GM18498 (cell line): ENCODE data around the gene ALG14.

Source experiments
- ATAC-seq: cut with Tn5 transposase; IDR thresholded peaks from one replicate; pipeline ENCODE4 v1.9.1; 2021; ENCODE audit warnings: mild to moderate bottlenecking, moderate library complexity; ENCODE audit not compliant: unreplicated experiment

The ALG14 gene

GRCh38 chr1:94934551-94934950, 138.2 kb downstream of the ALG14 start:
- ATAC-seq = no peak

DNA sequence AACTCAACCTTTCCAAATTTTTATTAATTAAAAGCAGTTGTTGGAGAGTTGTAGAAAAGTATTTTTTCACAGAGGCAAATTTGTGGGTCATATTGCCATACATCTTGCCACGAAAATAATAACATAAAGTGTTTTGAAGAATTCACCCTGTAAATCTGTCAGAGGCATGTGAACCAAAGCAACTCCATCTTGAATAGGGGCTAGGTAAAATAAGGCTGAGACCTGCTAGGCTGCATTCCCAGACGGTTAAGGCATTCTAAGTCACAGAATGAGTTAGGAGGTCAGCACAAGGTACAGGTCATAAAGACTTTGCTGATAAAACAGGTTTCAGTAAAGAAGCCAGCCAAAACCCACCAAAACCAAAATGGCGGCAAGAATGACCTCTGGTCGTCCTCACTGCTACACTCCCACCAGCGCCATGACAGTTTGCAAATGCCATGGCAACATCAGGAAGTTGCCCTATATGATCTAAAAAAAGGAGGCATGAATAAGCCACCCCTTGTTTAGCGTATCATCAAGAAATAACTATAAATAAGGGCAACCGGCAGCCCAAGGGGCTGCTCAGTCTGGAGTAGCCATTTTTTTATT, 141.4 kb downstream of the ALG14 start:
- no peak for ATAC-seq

- ATAC-seq = no peak
Measured at GRCh38 chr1:94929351-94930217, 143.2 kb downstream of the ALG14 start.

DNA sequence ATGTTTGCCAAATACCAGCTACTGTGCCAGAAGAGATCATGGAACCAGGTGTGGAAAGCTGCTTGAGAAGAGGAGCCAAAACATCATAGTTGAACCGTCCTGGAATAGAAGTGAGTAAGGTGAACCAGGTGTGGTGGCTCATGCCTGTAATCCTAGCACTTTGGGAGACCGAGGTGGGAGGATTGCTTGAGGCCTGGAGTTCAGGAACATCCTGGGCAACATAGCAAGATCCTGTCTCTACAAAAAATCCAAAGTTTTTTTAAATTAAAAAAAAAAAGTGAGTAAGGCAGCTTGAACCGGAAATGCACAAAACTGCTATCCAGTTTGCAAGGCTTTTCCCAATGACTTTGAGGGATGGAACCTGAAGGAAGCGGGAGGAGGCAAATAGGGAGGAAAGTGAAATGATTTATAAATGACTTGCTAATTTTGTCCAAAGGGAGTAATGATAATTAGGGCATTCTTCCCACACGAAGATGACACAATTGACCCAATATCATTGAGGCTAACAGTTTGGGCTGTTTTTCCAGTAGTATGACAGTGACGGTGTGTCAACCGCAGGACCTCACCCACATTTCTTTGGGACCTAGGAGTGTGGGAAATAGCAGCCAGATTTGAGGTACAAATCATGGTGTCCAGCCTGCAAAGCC, 144.3 kb downstream of the ALG14 start:
- ATAC-seq = no peak

- ATAC-seq = no peak
Measured at GRCh38 chr1:94927405-94928175, 145.2 kb downstream of the ALG14 start.

- ATAC-seq = peak; percentile 88
Measured at GRCh38 chr1:94926915-94927404, 145.8 kb downstream of the ALG14 start, which contains the start of gene CNN3. Gene CNN3 (minus strand): TSS chr1:94927110. CDS start chr1:94926894, 216 bp downstream.

- ATAC-seq = peak; percentile 26
Measured at GRCh38 chr1:94926126-94926914, 146.4 kb downstream of the ALG14 start.

GRCh38 chr1:94925561-94926125, 147.1 kb downstream of the ALG14 start:
- no peak for ATAC-seq

DNA sequence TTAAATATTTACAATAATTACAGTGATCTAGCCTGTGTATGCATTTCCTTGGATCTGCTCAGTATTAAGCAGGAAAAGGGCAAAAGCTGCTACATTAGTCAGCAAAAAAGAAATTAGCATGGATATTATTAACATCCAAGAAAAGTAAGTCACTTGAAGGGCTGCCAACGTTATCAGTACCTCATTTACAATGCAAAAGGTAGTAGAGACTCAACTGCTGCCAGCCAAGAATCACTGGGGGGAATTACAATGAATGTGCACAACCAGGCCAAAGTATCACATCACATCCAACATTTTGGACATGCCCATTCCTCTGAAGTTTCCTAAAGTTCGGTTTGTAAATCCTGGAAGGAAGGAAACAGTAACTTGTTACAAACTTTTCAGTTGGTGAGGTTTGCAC, 147.7 kb downstream of the ALG14 start:
- no peak for ATAC-seq
